Central memory CD8-positive, alpha-beta T cell (primary cell): ENCODE results near the gene CLMN.

Experiments
- ATAC-seq: fragments of 150-1000 bp; cut with Tn5 transposase; replicated peaks from 2 replicates; pipeline ENCODE4 v1.10.0; 2022; ENCODE audit warnings: mild to moderate bottlenecking, moderate FRiP score, moderate number of reproducible peaks; ENCODE audit not compliant: poor library complexity, severe bottlenecking; ENCODE audit errors: extremely low read depth
- DNase-seq, 2 donors: peaks; one replicate each; pipeline ENCODE4 v3.0.0; 2021; ENCODE audit warnings: low spot score in 2 of 2
- H3K27ac Mint-ChIP-seq: one replicate; pipeline ENCODE4 v1.8.0; 2022; ENCODE audit warnings: low read depth, mild to moderate bottlenecking, moderate library complexity, mixed read lengths
- H3K27me3 Mint-ChIP-seq: one replicate; pipeline ENCODE4 v1.8.0; 2022; ENCODE audit warnings: mixed read lengths
- H3K36me3 Mint-ChIP-seq: one replicate; pipeline ENCODE4 v1.8.0; 2022; ENCODE audit warnings: mild to moderate bottlenecking, moderate library complexity, mixed read lengths; ENCODE audit not compliant: insufficient read depth
- H3K4me1 Mint-ChIP-seq: one replicate; pipeline ENCODE4 v1.8.0; 2022; ENCODE audit warnings: mixed read lengths
- H3K4me3 Mint-ChIP-seq: one replicate; pipeline ENCODE4 v1.8.0; 2022; ENCODE audit warnings: mild to moderate bottlenecking, moderate library complexity, mixed read lengths
- H3K9me3 Mint-ChIP-seq: one replicate; pipeline ENCODE4 v1.8.0; 2022; ENCODE audit warnings: mixed read lengths

The CLMN gene

GRCh38 chr14:95319312-95320077 lies at the start of gene CLMN:
TSS of gene CLMN (minus strand) at chr14:95319908. CDS start at chr14:95319792, 116 bp downstream.
- ATAC-seq (peak; percentile 39), DNase-seq (no peak)
- Mint-ChIP-seq H3K27ac (no peak within 1 kb of the TSS), H3K9me3 (no peaks in the 10 kb centered on the region), H3K27me3 (peaks cover 92% of the 10 kb centered on the region), H3K36me3 (peaks cover 7% of the 10 kb centered on the region), H3K4me1 (peaks cover 14% of the 10 kb centered on the region), H3K4me3 (peak within 1 kb of the TSS; percentile 77)

GRCh38 chr14:95365401-95365800 lies 45.7 kb upstream of the CLMN start:
- peaks cover 65% of the 10 kb centered on the region for H3K27me3 Mint-ChIP-seq
- no peak for ATAC-seq
- no peak overlapping the region for H3K4me3 Mint-ChIP-seq

GRCh38 chr14:95364481-95365209 lies 44.9 kb upstream of the CLMN start:
- Mint-ChIP-seq H3K9me3 (no peaks in the 10 kb centered on the region), H3K27ac (no peak overlapping the region), H3K36me3 (no peaks in the 10 kb centered on the region), H3K27me3 (peaks cover 64% of the 10 kb centered on the region), H3K4me3 (no peak overlapping the region), H3K4me1 (no peaks in the 10 kb centered on the region)
- DNase-seq: no peak
- ATAC-seq: no peak

More at GRCh38 chr14:95365401-95365800, 45.7 kb upstream of the CLMN start:
- Mint-ChIP-seq H3K9me3 (no peaks in the 10 kb centered on the region), H3K27ac (no peak overlapping the region), H3K4me1 (no peaks in the 10 kb centered on the region), H3K36me3 (no peaks in the 10 kb centered on the region)
- no peak for DNase-seq

GRCh38 chr14:95363468-95363954 lies 43.8 kb upstream of the CLMN start:
- Mint-ChIP-seq H3K4me3 (no peak overlapping the region), H3K27ac (no peak overlapping the region), H3K36me3 (no peaks in the 10 kb centered on the region), H3K4me1 (no peaks in the 10 kb centered on the region), H3K9me3 (no peaks in the 10 kb centered on the region), H3K27me3 (peaks cover 64% of the 10 kb centered on the region)
- ATAC-seq (no peak), DNase-seq (no peak)

- Mint-ChIP-seq H3K9me3 (no peaks in the 10 kb centered on the region), H3K27me3 (peaks cover 64% of the 10 kb centered on the region), H3K4me3 (no peak overlapping the region), H3K4me1 (no peaks in the 10 kb centered on the region), H3K27ac (no peak overlapping the region), H3K36me3 (no peaks in the 10 kb centered on the region)
- no peak for ATAC-seq
- DNase-seq: no peak
These were observed 42.4 kb upstream of the CLMN start for GRCh38 chr14:95362138-95362494.

GRCh38 chr14:95361373-95362137 lies 41.8 kb upstream of the CLMN start:
- H3K27ac Mint-ChIP-seq: no peak overlapping the region
- H3K9me3 Mint-ChIP-seq: no peaks in the 10 kb centered on the region
- H3K27me3 Mint-ChIP-seq: peaks cover 60% of the 10 kb centered on the region
- ATAC-seq (no peak), DNase-seq (no peak)
- H3K4me1 Mint-ChIP-seq: no peaks in the 10 kb centered on the region
- H3K4me3 Mint-ChIP-seq: no peak overlapping the region
- H3K36me3 Mint-ChIP-seq: no peaks in the 10 kb centered on the region

- Mint-ChIP-seq H3K9me3 (no peaks in the 10 kb centered on the region), H3K36me3 (no peaks in the 10 kb centered on the region), H3K27ac (no peak overlapping the region), H3K27me3 (peaks cover 52% of the 10 kb centered on the region), H3K4me1 (no peaks in the 10 kb centered on the region), H3K4me3 (no peak overlapping the region)
- ATAC-seq: no peak
- no peak for DNase-seq
These were observed 41.1 kb upstream of the CLMN start for GRCh38 chr14:95360828-95361227.

GRCh38 chr14:95359994-95360826 lies 40.5 kb upstream of the CLMN start:
- Mint-ChIP-seq H3K27ac (no peak overlapping the region), H3K9me3 (no peaks in the 10 kb centered on the region), H3K27me3 (peaks cover 46% of the 10 kb centered on the region), H3K4me1 (no peaks in the 10 kb centered on the region), H3K36me3 (no peaks in the 10 kb centered on the region), H3K4me3 (no peak overlapping the region)
- ATAC-seq (no peak), DNase-seq (no peak)

GRCh38 chr14:95356245-95356869 lies 36.6 kb upstream of the CLMN start:
- Mint-ChIP-seq H3K9me3 (peaks cover 9% of the 10 kb centered on the region), H3K36me3 (no peaks in the 10 kb centered on the region), H3K27ac (no peak overlapping the region), H3K4me1 (no peaks in the 10 kb centered on the region), H3K4me3 (no peak overlapping the region), H3K27me3 (peaks cover 21% of the 10 kb centered on the region)
- ATAC-seq: no peak
- DNase-seq: no peak

- H3K4me3 Mint-ChIP-seq: no peak overlapping the region
- peaks cover 9% of the 10 kb centered on the region for H3K9me3 Mint-ChIP-seq
- no peak for DNase-seq
- H3K36me3 Mint-ChIP-seq: no peaks in the 10 kb centered on the region
- no peak overlapping the region for H3K27ac Mint-ChIP-seq
- H3K27me3 Mint-ChIP-seq: peaks cover 22% of the 10 kb centered on the region
- ATAC-seq: no peak
- no peaks in the 10 kb centered on the region for H3K4me1 Mint-ChIP-seq
These were observed 35.7 kb upstream of the CLMN start for GRCh38 chr14:95355422-95355821.

GRCh38 chr14:95354834-95355233 lies 35.1 kb upstream of the CLMN start:
- H3K36me3 Mint-ChIP-seq: no peaks in the 10 kb centered on the region
- DNase-seq (no peak), ATAC-seq (no peak)
- H3K4me3 Mint-ChIP-seq: no peak overlapping the region
- H3K4me1 Mint-ChIP-seq: no peaks in the 10 kb centered on the region
- H3K27me3 Mint-ChIP-seq: peaks cover 23% of the 10 kb centered on the region
- H3K27ac Mint-ChIP-seq: no peak overlapping the region
- peaks cover 9% of the 10 kb centered on the region for H3K9me3 Mint-ChIP-seq
